Activated naive CD4-positive, alpha-beta T cell treated with anti-CD3 and anti-CD28 coated beads, Interleukin-2, amount 10 ng/mL, durations not matched to agents 7 days and 5 days (primary cell): ENCODE data around the gene TAS2R40.

ENCODE experiments used
- CTCF ChIA-PET: fragments of 350-600 bp; sonication (Branson Sonifier 250); formaldehyde crosslinking; loops from one replicate; lab custom pipeline; 2021; ENCODE audit warnings: antibody characterized with exemption; lab: Charles Lee
- DNase-seq: peaks from one replicate; pipeline ENCODE4 v3.0.0-alpha.2; 2020
- H3K27ac Mint-ChIP-seq: one replicate; pipeline ENCODE4 v1.8.0; 2021; ENCODE audit warnings: mild to moderate bottlenecking, moderate library complexity, mixed read lengths
- H3K27me3 Mint-ChIP-seq: one replicate; pipeline ENCODE4 v1.8.0; 2021; ENCODE audit warnings: mild to moderate bottlenecking, mixed read lengths
- H3K36me3 Mint-ChIP-seq: one replicate; pipeline ENCODE4 v1.8.0; 2021; ENCODE audit warnings: mixed read lengths
- H3K4me1 Mint-ChIP-seq: one replicate; pipeline ENCODE4 v1.8.0; 2021; ENCODE audit warnings: mixed read lengths
- H3K4me3 Mint-ChIP-seq: one replicate; pipeline ENCODE4 v1.8.0; 2021; ENCODE audit warnings: mild to moderate bottlenecking, moderate library complexity, mixed read lengths
- H3K9me3 Mint-ChIP-seq: one replicate; pipeline ENCODE4 v1.8.0; 2021; ENCODE audit warnings: mixed read lengths

TAS2R40 gene

DNA sequence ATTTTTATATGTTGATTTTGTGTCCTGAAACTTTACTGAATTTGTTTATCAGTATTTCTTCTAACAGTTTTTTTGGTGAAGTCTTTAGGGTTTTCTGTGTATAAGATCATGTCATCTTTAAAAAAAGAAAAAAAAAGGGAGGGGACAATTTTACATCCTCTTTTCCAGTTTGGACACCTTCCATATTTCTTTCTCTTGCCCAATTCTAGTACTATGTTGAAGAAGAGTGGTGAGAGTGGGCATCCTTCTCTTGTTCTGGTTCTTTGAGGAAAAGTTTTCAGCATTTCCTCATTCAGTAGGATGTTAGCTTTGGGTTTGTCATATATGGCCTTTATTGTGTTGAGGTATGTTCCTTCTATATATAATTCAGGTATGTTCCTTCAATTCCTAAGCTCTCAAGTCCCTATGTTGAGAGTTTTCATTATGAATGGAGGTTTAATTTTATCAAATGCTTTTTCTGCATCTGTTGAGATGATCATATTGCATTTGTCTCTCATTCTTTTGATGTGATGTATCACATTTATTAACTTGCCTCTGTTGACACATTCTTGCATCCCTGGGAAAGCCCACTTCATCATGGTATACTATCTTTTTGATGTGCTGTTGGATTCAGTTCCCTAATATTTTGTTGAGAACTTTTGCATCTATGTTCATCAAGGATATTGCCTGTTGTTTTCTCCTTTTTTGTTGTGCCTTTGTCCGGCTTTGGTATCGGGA is 12.1 kb downstream of the TAS2R40 start:
- Mint-ChIP-seq H3K4me3 (no peak overlapping the region), H3K27ac (no peak overlapping the region), H3K27me3 (peaks cover 42% of the 10 kb centered on the region), H3K36me3 (peaks cover 16% of the 10 kb centered on the region), H3K9me3 (peaks cover 27% of the 10 kb centered on the region), H3K4me1 (peaks cover 1% of the 10 kb centered on the region)
- CTCF ChIA-PET: interaction anchor here (1.1 kb wide), 1 partner anchor 66 kb away, joined by 3 read pairs; no protein-coding TSS in a partner anchor
- DNase-seq: no peak

DNA sequence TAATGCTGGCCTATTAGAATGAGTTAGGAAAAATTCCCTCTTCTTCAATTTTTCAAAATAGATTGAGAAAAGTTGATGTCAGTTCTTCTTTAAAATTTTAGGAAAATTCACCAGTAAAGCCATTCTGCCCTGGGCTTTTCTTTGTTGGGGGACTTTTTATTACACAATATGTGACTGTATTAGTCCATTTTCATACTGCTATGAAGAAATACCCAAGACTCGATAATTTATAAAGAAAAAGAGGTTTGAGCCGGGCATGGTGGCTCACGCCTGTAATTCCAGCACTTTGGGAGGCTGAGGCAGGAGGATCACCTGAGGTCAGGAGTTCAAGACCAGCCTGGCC is 12.7 kb downstream of the TAS2R40 start:
- H3K4me3 Mint-ChIP-seq: no peak overlapping the region
- no peak for DNase-seq
- peaks cover 27% of the 10 kb centered on the region for H3K9me3 Mint-ChIP-seq
- H3K4me1 Mint-ChIP-seq: peaks cover 3% of the 10 kb centered on the region
- peaks cover 16% of the 10 kb centered on the region for H3K36me3 Mint-ChIP-seq
- no peak overlapping the region for H3K27ac Mint-ChIP-seq
- CTCF ChIA-PET: interaction anchor here (0.8 to 1.1 kb wide), 2 partner anchors 19 to 65 kb away, joined by 3 read pairs; no protein-coding TSS in a partner anchor
- peaks cover 38% of the 10 kb centered on the region for H3K27me3 Mint-ChIP-seq

DNA sequence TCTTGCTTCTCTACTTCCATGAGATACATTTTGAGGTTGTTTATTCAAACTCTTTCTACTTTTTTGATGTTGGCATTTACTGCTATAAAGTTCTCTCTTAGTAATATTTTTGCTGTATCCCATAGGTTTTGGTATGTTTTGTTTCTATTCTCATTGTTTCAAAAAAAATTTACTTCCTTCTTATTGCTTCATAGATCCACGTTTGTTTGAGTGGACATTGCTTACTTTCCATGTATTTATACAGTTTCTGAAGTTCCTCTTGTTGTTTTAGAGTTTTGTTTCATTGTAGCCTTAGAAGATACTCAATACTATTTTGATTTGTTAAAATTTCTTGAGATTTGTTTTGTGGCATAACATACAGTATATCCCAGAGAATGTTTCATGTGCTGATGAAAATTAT is 13.7 kb downstream of the TAS2R40 start:
- no peak overlapping the region for H3K4me3 Mint-ChIP-seq
- CTCF ChIA-PET: no interaction called here
- H3K27me3 Mint-ChIP-seq: peaks cover 37% of the 10 kb centered on the region
- peaks cover 9% of the 10 kb centered on the region for H3K4me1 Mint-ChIP-seq
- no peak for DNase-seq
- no peak overlapping the region for H3K27ac Mint-ChIP-seq
- H3K9me3 Mint-ChIP-seq: peaks cover 27% of the 10 kb centered on the region
- H3K36me3 Mint-ChIP-seq: peaks cover 16% of the 10 kb centered on the region

DNA sequence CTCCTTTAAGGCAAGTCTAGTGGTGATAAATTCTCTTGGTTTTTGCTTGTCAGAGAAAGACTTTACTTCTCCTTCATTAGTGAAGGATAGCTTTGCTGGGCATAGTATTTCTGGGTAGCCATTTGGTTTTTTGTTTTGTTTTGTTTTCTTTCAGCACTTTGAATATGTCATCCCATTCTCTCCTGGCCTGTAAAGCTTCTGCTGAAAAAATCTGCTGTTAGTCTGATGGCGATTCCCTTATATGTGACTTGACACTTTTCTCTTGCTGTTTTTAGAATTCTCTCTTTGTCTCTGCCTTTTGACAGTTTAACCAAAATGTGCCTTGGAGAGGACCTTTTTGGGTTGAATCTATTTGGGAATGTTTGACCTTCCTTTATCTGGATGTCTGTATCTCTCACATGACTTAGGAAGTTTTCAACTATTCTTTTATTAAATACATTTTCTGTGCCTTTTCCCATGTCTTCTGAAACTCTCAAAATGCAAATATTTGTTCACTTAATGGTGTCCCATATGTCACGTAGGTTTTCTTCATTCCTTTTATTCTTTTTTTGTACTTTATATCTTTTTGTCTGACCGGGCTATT is 14.7 kb downstream of the TAS2R40 start:
- H3K36me3 Mint-ChIP-seq: peaks cover 16% of the 10 kb centered on the region
- no peak for DNase-seq
- H3K9me3 Mint-ChIP-seq: peaks cover 27% of the 10 kb centered on the region
- no peak overlapping the region for H3K4me3 Mint-ChIP-seq
- H3K27ac Mint-ChIP-seq: no peak overlapping the region
- H3K4me1 Mint-ChIP-seq: peaks cover 17% of the 10 kb centered on the region
- CTCF ChIA-PET: interaction anchor here (0.6 to 1.9 kb wide), 2 partner anchors 180 to 934 kb away, joined by 3 to 6 read pairs; no protein-coding TSS in a partner anchor
- peaks cover 37% of the 10 kb centered on the region for H3K27me3 Mint-ChIP-seq

DNA sequence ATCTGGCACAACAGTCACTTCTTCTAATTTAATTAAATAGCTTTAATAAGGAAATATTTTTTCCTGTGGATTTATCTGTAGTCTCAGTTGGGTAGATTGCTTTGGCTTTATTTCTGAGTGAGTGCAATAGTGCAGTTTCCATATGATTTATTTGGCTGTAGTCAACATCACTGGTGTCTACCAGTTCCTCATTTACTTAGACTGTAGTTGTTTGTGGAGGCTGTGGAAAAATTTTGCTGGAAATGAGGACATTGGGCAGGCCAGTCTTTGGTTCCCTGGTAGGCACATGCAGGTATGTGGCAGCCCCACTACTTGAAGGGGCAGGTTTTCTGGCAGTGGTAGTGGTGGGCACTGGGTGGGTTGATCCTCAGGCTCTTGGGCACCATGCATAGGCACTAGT is 15.5 kb downstream of the TAS2R40 start:
- Mint-ChIP-seq H3K27me3 (peaks cover 37% of the 10 kb centered on the region), H3K36me3 (peaks cover 16% of the 10 kb centered on the region), H3K4me3 (no peak overlapping the region), H3K4me1 (peaks cover 26% of the 10 kb centered on the region), H3K9me3 (peaks cover 27% of the 10 kb centered on the region), H3K27ac (no peak overlapping the region)
- CTCF ChIA-PET: interaction anchor here (1.9 kb wide), 1 partner anchor 179 kb away, joined by 6 read pairs; no protein-coding TSS in a partner anchor
- DNase-seq: no peak

DNA sequence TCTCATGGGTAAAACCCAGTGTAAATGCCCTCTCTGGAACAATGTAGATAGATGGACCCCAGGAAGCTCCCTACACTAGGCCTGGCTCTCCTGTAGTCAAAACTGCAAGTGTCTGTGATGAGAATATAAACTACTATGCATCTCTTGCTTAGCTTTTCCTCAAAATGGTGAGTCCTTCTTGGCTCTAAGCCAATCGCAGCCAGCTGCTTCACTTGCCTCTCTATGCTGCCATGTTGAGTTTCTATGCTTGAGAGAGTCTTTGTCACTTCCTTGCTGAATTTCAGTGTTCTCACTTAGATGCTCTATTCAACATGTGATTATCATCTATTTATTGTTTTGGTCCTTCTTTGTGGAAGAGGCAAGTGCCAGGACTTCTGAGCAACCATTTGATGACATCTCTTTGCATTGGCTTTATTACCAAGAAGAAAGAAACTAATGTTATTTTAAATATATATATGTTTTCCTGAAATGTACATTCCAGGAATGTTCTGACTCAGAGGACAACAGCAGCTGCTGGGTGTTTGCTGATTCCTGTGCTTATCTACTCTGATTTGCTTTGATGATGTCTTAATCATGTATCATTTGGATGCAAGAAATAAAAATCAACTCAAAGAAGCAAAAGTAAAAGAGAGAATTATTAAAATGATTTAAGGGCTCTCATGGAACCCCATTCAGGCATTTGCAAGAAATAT is 16.6 kb downstream of the TAS2R40 start:
- H3K27ac Mint-ChIP-seq: no peak overlapping the region
- peaks cover 34% of the 10 kb centered on the region for H3K27me3 Mint-ChIP-seq
- peaks cover 27% of the 10 kb centered on the region for H3K9me3 Mint-ChIP-seq
- H3K4me3 Mint-ChIP-seq: no peak overlapping the region
- CTCF ChIA-PET: interaction anchor here (0.6 to 6.9 kb wide), 9 partner anchors 18 to 936 kb away, joined by 3 to 185 read pairs (median 22); partner anchors contain the start of genes CLCN1 and GSTK1
- H3K4me1 Mint-ChIP-seq: peaks cover 33% of the 10 kb centered on the region
- H3K36me3 Mint-ChIP-seq: peaks cover 16% of the 10 kb centered on the region
- DNase-seq: no peak

DNA sequence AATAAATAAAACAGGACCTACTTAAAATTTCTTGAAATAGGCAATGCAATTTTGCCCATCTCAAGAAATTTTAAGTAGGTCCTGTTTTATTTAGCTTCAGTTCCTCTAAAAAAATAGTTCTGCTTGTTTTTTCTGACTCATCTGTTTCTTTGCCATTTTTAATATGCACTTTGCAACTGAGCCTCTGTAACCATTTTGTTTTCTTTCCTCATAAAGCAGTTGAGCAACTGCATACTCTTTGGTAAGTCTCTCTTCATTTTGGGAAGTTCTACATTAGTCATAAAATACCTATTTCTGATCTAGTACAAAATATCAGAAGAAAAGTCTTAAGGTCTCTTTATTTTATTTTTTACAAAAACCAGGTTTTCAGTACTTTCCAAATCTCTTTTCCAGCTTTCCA is 18.0 kb downstream of the TAS2R40 start:
- peaks cover 46% of the 10 kb centered on the region for H3K4me1 Mint-ChIP-seq
- H3K4me3 Mint-ChIP-seq: no peak overlapping the region
- H3K36me3 Mint-ChIP-seq: peaks cover 21% of the 10 kb centered on the region
- no peak overlapping the region for H3K27ac Mint-ChIP-seq
- peaks cover 20% of the 10 kb centered on the region for H3K27me3 Mint-ChIP-seq
- DNase-seq: no peak
- CTCF ChIA-PET: interaction anchor here (0.8 to 6.9 kb wide), 39 partner anchors 8 to 1502 kb away, joined by 3 to 185 read pairs (median 6); partner anchors contain the start of genes CASP2, CLCN1, GSTK1 and SSBP1
- H3K9me3 Mint-ChIP-seq: peaks cover 32% of the 10 kb centered on the region

DNA sequence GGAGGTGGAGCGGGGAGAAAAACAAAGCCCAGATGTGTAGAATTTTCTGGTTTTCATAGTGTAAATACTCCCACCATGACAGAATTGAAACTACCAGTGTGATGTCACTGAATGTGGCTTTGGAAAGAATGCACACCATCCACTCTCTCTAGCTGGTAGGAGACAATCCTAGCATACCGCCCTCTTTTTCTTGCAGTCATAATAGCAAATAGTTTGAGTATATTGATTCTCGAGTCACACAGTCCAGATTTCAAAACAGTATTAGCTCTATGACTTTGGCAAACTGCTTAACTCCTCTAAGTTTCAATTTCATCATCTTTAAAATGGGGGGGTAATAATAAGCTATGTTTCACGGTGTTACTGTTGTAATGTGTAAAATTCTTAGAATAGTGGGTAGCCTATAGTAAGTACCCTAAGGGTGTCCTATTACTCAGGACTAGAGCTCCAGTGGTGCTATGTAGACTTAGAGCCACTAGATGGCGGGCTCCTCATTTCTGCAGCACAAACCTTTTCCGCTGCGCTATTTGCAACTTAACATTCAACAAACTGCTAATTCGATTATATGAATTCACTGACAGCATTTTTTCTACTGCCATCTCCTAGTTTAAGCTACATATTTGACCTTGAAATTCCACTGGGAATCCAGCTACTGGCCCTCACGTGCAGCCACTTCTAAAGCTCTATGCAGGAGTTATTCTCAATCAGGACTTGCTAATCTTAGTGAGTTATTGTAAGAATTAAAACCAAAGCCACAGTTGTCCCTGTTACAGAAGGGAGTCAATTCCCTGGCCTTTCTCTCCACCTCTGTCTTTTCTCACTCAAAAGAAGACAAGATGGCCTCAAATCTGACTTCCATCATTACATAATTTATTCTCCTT is 18.7 kb downstream of the TAS2R40 start:
- Mint-ChIP-seq H3K27me3 (peaks cover 14% of the 10 kb centered on the region), H3K4me3 (no peak overlapping the region), H3K9me3 (peaks cover 28% of the 10 kb centered on the region), H3K4me1 (peaks cover 53% of the 10 kb centered on the region), H3K36me3 (peaks cover 23% of the 10 kb centered on the region), H3K27ac (peak overlapping the region; percentile 1)
- DNase-seq: peak; percentile 82
- CTCF ChIA-PET: interaction anchor here (0.6 to 6.9 kb wide), 50 partner anchors 8 to 1502 kb away, joined by 3 to 185 read pairs (median 6); partner anchors contain the start of genes CASP2, CLCN1, EPHA1 and GSTK1

DNA sequence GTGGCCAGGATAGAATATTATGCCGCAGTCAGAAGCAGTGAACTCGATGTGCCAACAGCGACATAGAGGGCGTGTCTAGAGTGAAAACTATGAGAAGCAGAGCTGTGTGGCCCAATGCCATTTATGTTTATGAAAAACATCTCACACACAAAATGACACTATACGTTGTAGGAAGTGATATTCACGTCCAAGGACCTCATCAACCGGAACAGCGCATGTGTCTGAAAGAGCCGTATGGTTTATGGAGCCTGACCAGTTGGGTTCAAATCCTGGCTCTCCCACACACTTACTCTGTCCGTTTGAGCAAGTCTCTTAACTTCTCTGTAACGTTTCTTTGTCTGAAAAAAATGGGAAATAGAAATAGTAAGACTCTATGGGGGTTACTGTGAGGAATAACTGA is 20.5 kb downstream of the TAS2R40 start:
- peaks cover 25% of the 10 kb centered on the region for H3K36me3 Mint-ChIP-seq
- peaks cover 7% of the 10 kb centered on the region for H3K27me3 Mint-ChIP-seq
- peaks cover 23% of the 10 kb centered on the region for H3K9me3 Mint-ChIP-seq
- CTCF ChIA-PET: interaction anchor here (0.7 to 6.9 kb wide), 7 partner anchors 14 to 167 kb away, joined by 3 to 185 read pairs (median 17); no protein-coding TSS in a partner anchor
- H3K27ac Mint-ChIP-seq: no peak overlapping the region
- H3K4me1 Mint-ChIP-seq: peaks cover 70% of the 10 kb centered on the region
- no peak overlapping the region for H3K4me3 Mint-ChIP-seq
- no peak for DNase-seq

DNA sequence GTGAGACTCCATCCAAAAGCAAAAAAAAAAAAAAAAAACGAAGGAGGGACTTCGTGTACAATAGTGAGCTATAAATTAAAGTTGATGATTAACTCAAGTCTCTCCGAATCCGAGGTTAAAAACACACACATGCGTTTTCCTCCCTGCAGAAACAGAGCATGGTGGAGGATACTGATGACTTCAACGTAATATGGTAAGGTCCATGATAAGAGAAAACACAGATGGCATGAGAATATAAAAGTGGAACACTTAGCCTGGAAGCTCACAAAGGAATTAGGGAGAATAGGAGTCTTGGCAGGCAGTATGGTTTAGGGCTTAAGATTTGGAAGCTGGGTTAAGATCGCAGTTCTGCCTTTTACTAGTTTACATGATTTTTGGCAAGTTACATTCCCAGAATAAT is 21.3 kb downstream of the TAS2R40 start:
- no peak for DNase-seq
- no peak overlapping the region for H3K4me3 Mint-ChIP-seq
- H3K36me3 Mint-ChIP-seq: peaks cover 24% of the 10 kb centered on the region
- CTCF ChIA-PET: interaction anchor here (0.7 to 6.9 kb wide), 9 partner anchors 37 to 228 kb away, joined by 3 to 185 read pairs (median 4); no protein-coding TSS in a partner anchor
- H3K27me3 Mint-ChIP-seq: no peaks in the 10 kb centered on the region
- peaks cover 76% of the 10 kb centered on the region for H3K4me1 Mint-ChIP-seq
- H3K9me3 Mint-ChIP-seq: peaks cover 18% of the 10 kb centered on the region
- H3K27ac Mint-ChIP-seq: no peak overlapping the region

DNA sequence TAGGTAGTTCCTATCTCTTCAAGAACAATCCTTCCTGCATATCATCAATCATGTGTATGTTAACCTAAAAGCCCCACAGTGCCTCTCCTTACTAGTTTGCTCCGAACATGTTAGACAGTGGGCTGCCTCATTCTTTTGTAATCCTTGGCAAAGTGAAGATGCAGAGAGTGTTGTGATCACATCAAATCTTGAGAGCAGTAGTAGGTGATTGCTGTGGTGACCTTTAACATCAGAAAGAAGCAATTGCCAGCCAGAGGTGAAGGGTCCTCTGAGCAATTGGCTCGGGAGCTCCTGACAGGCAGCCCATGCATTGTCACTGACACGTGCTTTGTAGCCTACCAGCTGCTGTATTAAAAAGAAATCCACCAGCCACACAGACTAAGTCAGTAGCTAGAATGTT is 21.8 kb downstream of the TAS2R40 start:
- Mint-ChIP-seq H3K27ac (peak overlapping the region; percentile 72), H3K4me3 (no peak overlapping the region), H3K27me3 (no peaks in the 10 kb centered on the region), H3K36me3 (peaks cover 27% of the 10 kb centered on the region), H3K4me1 (peaks cover 80% of the 10 kb centered on the region), H3K9me3 (peaks cover 21% of the 10 kb centered on the region)
- CTCF ChIA-PET: interaction anchor here (0.9 to 6.9 kb wide), 8 partner anchors 36 to 228 kb away, joined by 3 to 185 read pairs (median 4); no protein-coding TSS in a partner anchor
- DNase-seq: no peak

DNA sequence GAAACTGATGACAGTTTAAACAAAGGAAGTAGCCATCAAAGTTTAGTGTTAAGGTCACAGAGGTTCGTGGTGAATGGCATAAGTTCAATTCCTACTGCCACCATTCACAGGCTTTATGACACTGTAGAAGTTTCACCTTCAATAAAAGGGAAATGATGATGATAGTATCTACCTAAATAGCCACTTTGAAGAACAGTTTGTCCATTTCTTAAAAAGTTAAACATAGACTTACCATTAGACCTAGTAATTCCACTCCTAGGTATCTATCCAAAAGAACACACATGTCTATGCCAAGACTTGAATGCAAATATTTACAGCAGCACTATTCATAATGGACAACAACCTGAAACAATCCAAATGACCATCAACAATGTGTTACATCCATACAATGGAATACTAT is 22.5 kb downstream of the TAS2R40 start:
- CTCF ChIA-PET: interaction anchor here (1.3 to 6.9 kb wide), 5 partner anchors 45 to 173 kb away, joined by 3 to 185 read pairs (median 4); no protein-coding TSS in a partner anchor
- Mint-ChIP-seq H3K9me3 (peaks cover 24% of the 10 kb centered on the region), H3K4me3 (no peak overlapping the region), H3K36me3 (peaks cover 34% of the 10 kb centered on the region), H3K27ac (peak overlapping the region; percentile 88), H3K4me1 (peaks cover 83% of the 10 kb centered on the region), H3K27me3 (no peaks in the 10 kb centered on the region)
- no peak for DNase-seq

DNA sequence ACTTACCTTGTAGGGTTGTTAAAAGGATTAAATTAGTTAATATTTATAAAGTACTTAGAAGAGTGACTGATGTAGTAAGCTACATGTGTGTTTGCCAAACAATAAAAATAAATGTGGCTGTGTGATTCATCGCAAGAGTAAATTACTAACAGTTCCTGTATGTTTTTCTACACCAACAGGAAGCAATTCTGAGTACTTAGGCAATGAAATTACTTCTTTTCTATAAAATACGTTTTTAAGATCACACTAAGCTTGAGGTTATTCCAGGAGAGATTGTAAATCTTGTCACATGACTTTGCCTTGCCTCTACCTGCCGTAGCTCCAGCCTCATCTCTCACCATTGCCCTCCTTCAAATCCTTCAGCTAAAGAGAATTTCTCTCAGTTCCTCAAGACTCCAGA is 23.3 kb downstream of the TAS2R40 start:
- H3K27ac Mint-ChIP-seq: peak overlapping the region; percentile 88
- H3K4me3 Mint-ChIP-seq: no peak overlapping the region
- CTCF ChIA-PET: interaction anchor here (0.9 to 1.4 kb wide), 4 partner anchors 11 to 55 kb away, joined by 3 to 6 read pairs (median 5); no protein-coding TSS in a partner anchor

More for the DNA sequence above, 23.3 kb downstream of the TAS2R40 start:
- Mint-ChIP-seq H3K27me3 (no peaks in the 10 kb centered on the region), H3K4me1 (peaks cover 90% of the 10 kb centered on the region), H3K9me3 (peaks cover 31% of the 10 kb centered on the region), H3K36me3 (peaks cover 41% of the 10 kb centered on the region)
- no peak for DNase-seq
